HEK293 (cell line): ENCODE data around the gene ARHGEF11.

Experiments used
- CTCF ChIA-PET: fragments of 350-600 bp; formaldehyde crosslinking; extraction: SDS; loops from one replicate; lab custom pipeline; 2021; ENCODE audit warnings: antibody characterized with exemption; lab: Yijun Ruan, JAX
- POLR2A ChIA-PET: fragments of 300-600 bp; formaldehyde crosslinking; extraction: SDS; loops from one replicate; lab custom pipeline; 2020; ENCODE audit warnings: antibody characterized with exemption, inconsistent platforms; lab: Yijun Ruan, JAX
- H3K27ac ChIP-seq: fragments of 200-500 bp; sonication (Bioruptor generic); 2 replicates; pipeline ENCODE4 v1.5.1; 2014; ENCODE audit warnings: low read depth, low read length, control low read depth, inconsistent platforms; ENCODE audit errors: extremely low read depth
- H3K36me3 ChIP-seq, 2 experiments: fragments of 200-500 bp in 1 of 2; sonication (Bioruptor generic) in 1 of 2; 1 replicate in 1 of 2; 2 replicates in 1 of 2; pipeline ENCODE4 v1.5.1; 2014 to 2017; ENCODE audit warnings: inconsistent platforms in 2 of 2, low read length in 2 of 2; ENCODE audit not compliant: control insufficient read depth in 2 of 2, insufficient read depth in 1 of 2
- H3K4me1 ChIP-seq: fragments of 200-500 bp; sonication (Bioruptor generic); 2 replicates; pipeline ENCODE4 v1.5.1; 2014; ENCODE audit warnings: mild to moderate bottlenecking, low read length, inconsistent platforms; ENCODE audit not compliant: control insufficient read depth, insufficient read depth
- H3K4me3 ChIP-seq: 2 replicates; pipeline ENCODE4 v1.5.1; 2011; ENCODE audit warnings: low read depth, mild to moderate bottlenecking, control low read depth, low read length, moderate library complexity
- H3K9me3 ChIP-seq: fragments of 200-500 bp; sonication (Bioruptor generic); 2 replicates; pipeline ENCODE4 v1.5.1; 2014; ENCODE audit warnings: low read depth, low read length, inconsistent platforms; ENCODE audit not compliant: control insufficient read depth, insufficient read depth
- BCL11B ChIP-seq: fragments of 450-650 bp; formaldehyde crosslinking; IDR thresholded peaks from 2 replicates; pipeline ENCODE4 v1.5.1; 2016; ENCODE audit warnings: low read depth, missing biosample characterization, missing genetic modification characterization
- GLI4 ChIP-seq: fragments of 450-650 bp; formaldehyde crosslinking; IDR thresholded peaks from 2 replicates; pipeline ENCODE4 v1.5.1; 2016; ENCODE audit warnings: missing biosample characterization, missing genetic modification characterization
- GLIS2 ChIP-seq: fragments of 450-650 bp; formaldehyde crosslinking; IDR thresholded peaks from 2 replicates; pipeline ENCODE4 v1.5.1; 2016; ENCODE audit warnings: missing biosample characterization, missing genetic modification characterization
- HIC1 ChIP-seq: fragments of 450-650 bp; formaldehyde crosslinking; IDR thresholded peaks from 2 replicates; pipeline ENCODE4 v1.5.1; 2016; ENCODE audit warnings: missing biosample characterization, missing genetic modification characterization
- IKZF3 ChIP-seq: fragments of 450-650 bp; IDR thresholded peaks from 2 replicates; pipeline ENCODE4 v1.5.0; 2018; ENCODE audit warnings: missing biosample characterization, mild to moderate bottlenecking, missing genetic modification characterization, moderate library complexity
- KLF1 ChIP-seq: fragments of 450-650 bp; formaldehyde crosslinking; IDR thresholded peaks from 2 replicates; pipeline ENCODE4 v1.5.1; 2016; ENCODE audit warnings: missing biosample characterization, missing genetic modification characterization
- KLF8 ChIP-seq: fragments of 450-650 bp; formaldehyde crosslinking; IDR thresholded peaks from 2 replicates; pipeline ENCODE4 v1.5.1; 2016; ENCODE audit warnings: missing biosample characterization, missing genetic modification characterization
- PBX3 ChIP-seq: sonication (generic); formaldehyde crosslinking; IDR thresholded peaks from 2 replicates; pipeline ENCODE4 v1.8.1; 2022; ENCODE audit warnings: mild to moderate bottlenecking, moderate library complexity, missing genetic modification reagents
- PRDM10 ChIP-seq: fragments of 450-650 bp; formaldehyde crosslinking; IDR thresholded peaks from 2 replicates; pipeline ENCODE4 v1.5.1; 2016; ENCODE audit warnings: missing biosample characterization, missing genetic modification characterization
- REPIN1 ChIP-seq: fragments of 450-650 bp; formaldehyde crosslinking; IDR thresholded peaks from 2 replicates; pipeline ENCODE4 v1.5.1; 2017; ENCODE audit warnings: missing biosample characterization, missing genetic modification characterization, low read depth
- SP2 ChIP-seq: fragments of 450-650 bp; formaldehyde crosslinking; IDR thresholded peaks from 2 replicates; pipeline ENCODE4 v1.5.1; 2016; ENCODE audit warnings: missing biosample characterization, missing genetic modification characterization
- ZNF133 ChIP-seq: fragments of 450-650 bp; formaldehyde crosslinking; IDR thresholded peaks from 2 replicates; pipeline ENCODE4 v1.5.1; 2016; ENCODE audit warnings: missing biosample characterization, missing genetic modification characterization
- ZNF175 ChIP-seq: fragments of 450-650 bp; formaldehyde crosslinking; IDR thresholded peaks from 2 replicates; pipeline ENCODE4 v1.5.1; 2016; ENCODE audit warnings: missing biosample characterization, missing genetic modification characterization
- ZNF2 ChIP-seq: fragments of 450-650 bp; formaldehyde crosslinking; IDR thresholded peaks from 2 replicates; pipeline ENCODE4 v1.5.1; 2016; ENCODE audit warnings: missing biosample characterization, missing genetic modification characterization
- ZNF202 ChIP-seq: fragments of 450-650 bp; formaldehyde crosslinking; IDR thresholded peaks from 2 replicates; pipeline ENCODE4 v1.5.1; 2016; ENCODE audit warnings: missing biosample characterization, missing genetic modification characterization, borderline replicate concordance
- ZNF23 ChIP-seq: fragments of 450-650 bp; formaldehyde crosslinking; IDR thresholded peaks from 2 replicates; pipeline ENCODE4 v1.5.1; 2016; ENCODE audit warnings: missing biosample characterization, missing genetic modification characterization, borderline replicate concordance
- ZNF37A ChIP-seq: fragments of 450-650 bp; IDR thresholded peaks from 2 replicates; pipeline ENCODE4 v1.5.1; 2018; ENCODE audit warnings: missing biosample characterization, missing genetic modification characterization
- ZNF391 ChIP-seq: fragments of 450-650 bp; formaldehyde crosslinking; IDR thresholded peaks from 2 replicates; pipeline ENCODE4 v1.5.1; 2016; ENCODE audit warnings: low read depth, missing biosample characterization, missing genetic modification characterization, borderline replicate concordance
- ZNF501 ChIP-seq: fragments of 450-650 bp; formaldehyde crosslinking; IDR thresholded peaks from 2 replicates; pipeline ENCODE4 v1.5.1; 2016; ENCODE audit warnings: missing biosample characterization, missing genetic modification characterization
- ZNF610 ChIP-seq: fragments of 450-650 bp; formaldehyde crosslinking; IDR thresholded peaks from 2 replicates; pipeline ENCODE4 v1.5.1; 2016; ENCODE audit warnings: missing biosample characterization, missing genetic modification characterization, borderline replicate concordance
- ZNF621 ChIP-seq: fragments of 450-650 bp; formaldehyde crosslinking; IDR thresholded peaks from 2 replicates; pipeline ENCODE4 v1.5.1; 2017; ENCODE audit warnings: missing biosample characterization, missing genetic modification characterization
- ZNF629 ChIP-seq: fragments of 450-650 bp; formaldehyde crosslinking; IDR thresholded peaks from 2 replicates; pipeline ENCODE4 v1.5.1; 2017; ENCODE audit warnings: missing biosample characterization, missing genetic modification characterization
- ZNF785 ChIP-seq: fragments of 450-650 bp; formaldehyde crosslinking; IDR thresholded peaks from 2 replicates; pipeline ENCODE4 v1.5.1; 2016; ENCODE audit warnings: missing biosample characterization, missing genetic modification characterization
- ZSCAN16 ChIP-seq: fragments of 450-650 bp; formaldehyde crosslinking; IDR thresholded peaks from 2 replicates; pipeline ENCODE4 v1.5.1; 2016; ENCODE audit warnings: missing biosample characterization, missing genetic modification characterization
- ZSCAN30 ChIP-seq: fragments of 450-650 bp; IDR thresholded peaks from 2 replicates; pipeline ENCODE4 v1.5.1; 2018; ENCODE audit warnings: missing biosample characterization, mild to moderate bottlenecking, missing genetic modification characterization, moderate library complexity

ARHGEF11 gene

GRCh38 chr1:156910309-156910782 is 135.2 kb downstream of the ARHGEF11 start (continued):
- TF ChIP-seq ZNF133 (no peak), ZNF501 (tag by site-specific recombination) (no peak), ZNF202 (tag by site-specific recombination) (no peak), IKZF3 (tag by site-specific recombination) (no peak), ZNF629 (tag by site-specific recombination) (peak; percentile 29; the same call in 1 of the 2 replicates), KLF1 (tag by site-specific recombination) (0 out of 2 replicates have a peak, but pooled peaks have one; percentile 20), ZNF37A (no peak), ZNF785 (no peak), ZSCAN30 (no peak), ZNF610 (tag by site-specific recombination) (no peak), GLIS2 (tag by site-specific recombination) (peak; percentile 69), ZNF23 (tag by site-specific recombination) (no peak), PRDM10 (tag by site-specific recombination) (peak; percentile 41), GLI4 (tag by site-specific recombination) (0 out of 2 replicates have a peak, but pooled peaks have one; percentile 32), ZNF621 (no peak), BCL11B (no peak), SP2 (tag by site-specific recombination) (no peak), ZNF391 (no peak), ZNF2 (tag by site-specific recombination) (0 out of 2 replicates have a peak, but pooled peaks have one; percentile 30), ZNF175 (tag by site-specific recombination) (no peak), PBX3 (CRISPR knock-in tag) (no peak), KLF8 (tag by site-specific recombination) (peak; percentile 74), ZSCAN16 (tag by site-specific recombination) (no peak)
- TF ChIP-seq, all 188 proteins: peak for 25

GRCh38 chr1:156909671-156910070 is 135.9 kb downstream of the ARHGEF11 start:
- POLR2A ChIA-PET: no interaction called here
- no peaks in the 10 kb centered on the region for H3K36me3 ChIP-seq
- peak; percentile 41; the same call in 1 of the 2 replicates for TF ChIP-seq HIC1 (tag by site-specific recombination)
- TF ChIP-seq REPIN1 (tag by site-specific recombination): no peak
- TF ChIP-seq, all 188 proteins: peak for 1
- Histone ChIP-seq H3K9me3 (no peaks in the 10 kb centered on the region), H3K4me3 (no peak overlapping the region), H3K27ac (no peak overlapping the region), H3K4me1 (no peaks in the 10 kb centered on the region)
- CTCF ChIA-PET: interaction anchor here (0.6 to 5.6 kb wide), 11 partner anchors 10 to 165 kb away, joined by 3 to 49 read pairs (median 5); partner anchors contain the start of genes LRRC71 and NTRK1
